H1 (cell line): ENCODE data around the gene TYW5. TPM values are rescaled to one million over a fixed set of nuclear protein-coding genes. Genes with fewer than 3 reads are reported as not detected.

Experiments used
- CTCF ChIA-PET: fragments of 300-600 bp; sonication (Branson Sonifier 250); formaldehyde crosslinking; loops from one replicate; lab custom pipeline; 2021; ENCODE audit not compliant: partially characterized antibody; lab: Charles Lee
- POLR2A ChIA-PET: fragments of 300-600 bp; sonication (Branson Sonifier 250); formaldehyde crosslinking; loops from one replicate; lab custom pipeline; 2021; ENCODE audit warnings: inconsistent platforms; ENCODE audit not compliant: partially characterized antibody; lab: Charles Lee
- DNase-seq, 2 experiments: peaks; one replicate each; pipeline versions ENCODE4 v3.0.0 to v3.0.0-alpha.2; 2010 to 2022; ENCODE audit warnings: low spot score in 2 of 2, low read depth in 1 of 2, mixed read lengths in 1 of 2
- FAIRE-seq: peaks from 2 replicates; lab custom pipeline; 2011; peaks lifted over from hg19 to GRCh38; lab: Jason Lieb, UNC
- H2AFZ ChIP-seq: 2 replicates; pipeline ENCODE4 v1.8.1; 2012; ENCODE audit warnings: low read length, inconsistent platforms
- H2AK5ac ChIP-seq: 2 replicates; pipeline ENCODE4 v1.6.1; 2013; ENCODE audit warnings: low read depth, low read length
- H2BK120ac ChIP-seq: replicated peaks from 2 replicates; pipeline ENCODE3; 2013; ENCODE audit warnings: low read depth, low read length, inconsistent platforms
- H2BK12ac ChIP-seq: 2 replicates; pipeline ENCODE4 v1.6.1; 2013; ENCODE audit warnings: low read depth, low read length
- H2BK15ac ChIP-seq: 2 replicates; pipeline ENCODE4 v1.6.1; 2013; ENCODE audit warnings: low read length
- H2BK20ac ChIP-seq: 2 replicates; pipeline ENCODE4 v1.6.1; 2013; ENCODE audit warnings: low read length
- H2BK5ac ChIP-seq: 2 replicates; pipeline ENCODE4 v1.6.1; 2013; ENCODE audit warnings: low read depth, low read length
- H3K14ac ChIP-seq: 2 replicates; pipeline ENCODE4 v1.6.1; 2013; ENCODE audit warnings: inconsistent platforms; ENCODE audit not compliant: insufficient read length
- H3K18ac ChIP-seq: 2 replicates; pipeline ENCODE4 v1.6.1; 2013; ENCODE audit warnings: low read length; ENCODE audit errors: extremely low read depth
- H3K23ac ChIP-seq: 2 replicates; pipeline ENCODE4 v1.6.1; 2013; ENCODE audit warnings: inconsistent platforms; ENCODE audit not compliant: insufficient read length
- H3K23me2 ChIP-seq: 2 replicates; pipeline ENCODE4 v1.6.1; 2013; ENCODE audit warnings: low read depth, low read length
- H3K27ac ChIP-seq: 2 replicates; pipeline ENCODE4 v1.6.1; 2011; ENCODE audit warnings: low read depth, low read length, inconsistent platforms
- H3K27me3 ChIP-seq, 4 experiments: replicated peaks in 1 of 4; 1 replicate in 1 of 4; 2 replicates in 3 of 4; pipeline versions ENCODE4 v1.6.1 to v1.8.1; 2011 to 2013; ENCODE audit warnings: low read length in 3 of 4, mild to moderate bottlenecking in 3 of 4, inconsistent platforms in 2 of 4, mixed read lengths in 2 of 4, moderate library complexity in 1 of 4; ENCODE audit not compliant: control insufficient read depth in 3 of 4, insufficient read depth in 3 of 4; ENCODE audit errors: extremely low read depth in 1 of 4
- H3K36me3 ChIP-seq, 4 experiments: 2 replicates each; pipeline versions ENCODE4 v1.6.1 to v1.8.1; 2011 to 2013; ENCODE audit warnings: mild to moderate bottlenecking in 4 of 4, low read length in 3 of 4, moderate library complexity in 2 of 4, control low read depth in 1 of 4, inconsistent platforms in 1 of 4; ENCODE audit not compliant: insufficient read depth in 4 of 4, control insufficient read depth in 2 of 4
- H3K4ac ChIP-seq: replicated peaks from 2 replicates; pipeline ENCODE3; 2013; ENCODE audit warnings: low read length, low read depth, mixed read lengths, inconsistent platforms; ENCODE audit not compliant: insufficient read length
- H3K4me1 ChIP-seq, 4 experiments: replicated peaks in 1 of 4; 1 replicate in 1 of 4; 2 replicates in 3 of 4; pipeline versions ENCODE4 v1.6.1 to v1.8.1; 2011 to 2013; ENCODE audit warnings: low read length in 3 of 4, inconsistent platforms in 2 of 4, mixed read lengths in 1 of 4; ENCODE audit not compliant: insufficient read depth in 4 of 4, control insufficient read depth in 3 of 4
- H3K4me2 ChIP-seq, 2 experiments: 2 replicates each; pipeline versions ENCODE4 v1.6.1 to v1.8.1; 2011 to 2013; ENCODE audit warnings: low read depth in 2 of 2, low read length in 2 of 2, control low read depth in 1 of 2, inconsistent platforms in 1 of 2, mild to moderate bottlenecking in 1 of 2; ENCODE audit not compliant: insufficient read depth in 1 of 2
- H3K4me3 ChIP-seq, 4 experiments: fragments of 200-600, 300-600 bp in 1 of 4; sonication (generic), shearing (Covaris generic), sonication (Bioruptor Twin) in 1 of 4; 2 replicates each; pipeline versions ENCODE4 v1.5.1 to v1.8.1; 2011 to 2016; ENCODE audit warnings: low read length in 4 of 4, low read depth in 3 of 4, control low read depth in 2 of 4, inconsistent platforms in 2 of 4, mild to moderate bottlenecking in 2 of 4, mixed read lengths in 1 of 4, moderate library complexity in 1 of 4; ENCODE audit not compliant: insufficient read depth in 2 of 4; ENCODE audit errors: extremely low read depth in 1 of 4
- H3K56ac ChIP-seq: replicated peaks from 2 replicates; pipeline ENCODE3; 2013; ENCODE audit warnings: low read depth, mild to moderate bottlenecking, mixed read lengths, low read length, inconsistent platforms; ENCODE audit not compliant: insufficient read length
- H3K79me1 ChIP-seq: 2 replicates; pipeline ENCODE4 v1.6.1; 2013; ENCODE audit warnings: low read depth, low read length, control low read depth
- H3K79me2 ChIP-seq, 2 experiments: 2 replicates each; pipeline versions ENCODE4 v1.6.1 to v1.8.1; 2012 to 2013; ENCODE audit warnings: low read length in 2 of 2, mild to moderate bottlenecking in 2 of 2, inconsistent platforms in 1 of 2; ENCODE audit not compliant: insufficient read depth in 2 of 2, control insufficient read depth in 1 of 2
- H3K9ac ChIP-seq, 4 experiments: replicated peaks in 1 of 4; 1 replicate in 1 of 4; 2 replicates in 3 of 4; pipeline versions ENCODE4 v1.6.1 to v1.8.1; 2011 to 2013; ENCODE audit warnings: low read depth in 3 of 4, low read length in 3 of 4, control low read depth in 2 of 4, mild to moderate bottlenecking in 2 of 4, moderate library complexity in 2 of 4, inconsistent platforms in 1 of 4; ENCODE audit errors: extremely low read depth in 1 of 4
- H3K9me3 ChIP-seq, 2 experiments: 2 replicates each; pipeline versions ENCODE4 v1.6.1 to v1.8.1; 2012 to 2013; ENCODE audit warnings: mild to moderate bottlenecking in 2 of 2, moderate library complexity in 2 of 2, control low read depth in 1 of 2, inconsistent platforms in 1 of 2, low read depth in 1 of 2, low read length in 1 of 2, mixed read lengths in 1 of 2; ENCODE audit not compliant: insufficient read depth in 2 of 2
- H4K20me1 ChIP-seq, 2 experiments: replicated peaks in 1 of 2; 2 replicates each; pipeline versions ENCODE3 to v1.8.1; 2011 to 2013; ENCODE audit warnings: inconsistent platforms in 2 of 2, low read length in 2 of 2, mild to moderate bottlenecking in 1 of 2; ENCODE audit not compliant: insufficient read depth in 2 of 2, control insufficient read depth in 1 of 2
- H4K5ac ChIP-seq: 2 replicates; pipeline ENCODE4 v1.6.1; 2013; ENCODE audit warnings: low read length, low read depth, mixed read lengths, inconsistent platforms; ENCODE audit not compliant: insufficient read length
- H4K8ac ChIP-seq: 2 replicates; pipeline ENCODE4 v1.8.0; 2013; ENCODE audit warnings: mild to moderate bottlenecking, moderate library complexity, low read length, inconsistent platforms; ENCODE audit not compliant: insufficient read depth; ENCODE audit errors: extremely low read depth
- H4K91ac ChIP-seq: replicated peaks from 2 replicates; pipeline ENCODE3; 2013; ENCODE audit warnings: low read length, mixed read lengths, inconsistent platforms; ENCODE audit not compliant: insufficient read length
- BCL11A ChIP-seq, 2 experiments: IDR thresholded peaks; one replicate each; pipeline ENCODE4 v1.6.1; 2011; ENCODE audit warnings: low read depth in 2 of 2, low read length in 2 of 2, mild to moderate bottlenecking in 2 of 2
- BRCA1 ChIP-seq: IDR thresholded peaks from 2 replicates; pipeline ENCODE4 v1.6.1; 2012; ENCODE audit warnings: low read depth, low read length, improper control_type of control experiment
- CEBPB ChIP-seq: IDR thresholded peaks from 2 replicates; pipeline ENCODE4 v1.6.1; 2012; ENCODE audit warnings: low read depth, low read length
- CHD1 ChIP-seq: IDR thresholded peaks from 2 replicates; pipeline ENCODE4 v1.6.1; 2012; ENCODE audit warnings: low read depth, low read length, improper control_type of control experiment
- EZH2 ChIP-seq: fragments of 200-600 bp; sonication (generic); IDR thresholded peaks from 2 replicates; pipeline ENCODE4 v1.7.1; 2012; ENCODE audit warnings: low read depth, mild to moderate bottlenecking, moderate library complexity, low read length, inconsistent platforms; ENCODE audit not compliant: severe bottlenecking
- GABPA ChIP-seq: IDR thresholded peaks from 2 replicates; pipeline ENCODE4 v1.6.1; 2011; ENCODE audit warnings: mild to moderate bottlenecking, low read length, moderate library complexity, borderline replicate concordance; ENCODE audit not compliant: insufficient read depth
- JUN ChIP-seq: IDR thresholded peaks from 2 replicates; pipeline ENCODE4 v1.6.1; 2011; ENCODE audit warnings: low read depth, mild to moderate bottlenecking, improper control_type of control experiment, low read length
- NANOG ChIP-seq: IDR thresholded peaks from 2 replicates; pipeline ENCODE4 v1.6.1; 2011; ENCODE audit warnings: low read length, low read depth, mild to moderate bottlenecking, inconsistent platforms; ENCODE audit not compliant: insufficient read depth, poor library complexity, severe bottlenecking
- POLR2A ChIP-seq, 2 experiments: IDR thresholded peaks; 1 replicate in 1 of 2; 2 replicates in 1 of 2; pipeline ENCODE4 v1.6.1; 2011; ENCODE audit warnings: low read depth in 2 of 2, low read length in 2 of 2, mild to moderate bottlenecking in 2 of 2; ENCODE audit errors: control extremely low read depth in 1 of 2
- POU5F1 ChIP-seq: IDR thresholded peaks from 2 replicates; pipeline ENCODE4 v1.6.1; 2011; ENCODE audit warnings: low read depth, mild to moderate bottlenecking, low read length, moderate library complexity
- RFX5 ChIP-seq: IDR thresholded peaks from 2 replicates; pipeline ENCODE4 v1.6.1; 2011; ENCODE audit warnings: low read depth, low read length, improper control_type of control experiment, borderline replicate concordance
- RXRA ChIP-seq: IDR thresholded peaks from 2 replicates; pipeline ENCODE4 v1.6.1; 2011; ENCODE audit warnings: low read depth, mild to moderate bottlenecking, low read length, moderate library complexity; ENCODE audit not compliant: insufficient read depth
- SAP30 ChIP-seq: fragments of 300-600 bp; sonication (generic); IDR thresholded peaks from 2 replicates; pipeline ENCODE4 v1.7.1; 2012; ENCODE audit warnings: low read length, moderate library complexity, mild to moderate bottlenecking, inconsistent platforms; ENCODE audit not compliant: insufficient read depth, insufficient replicate concordance
- SRF ChIP-seq: IDR thresholded peaks from 2 replicates; pipeline ENCODE4 v1.6.1; 2011; ENCODE audit warnings: mild to moderate bottlenecking, low read depth, low read length, moderate library complexity
- TBP ChIP-seq: IDR thresholded peaks from 2 replicates; pipeline ENCODE4 v1.6.1; 2011; ENCODE audit warnings: low read depth, low read length, improper control_type of control experiment
- WGBS, 2 experiments: shearing (Covaris generic) in 1 of 2; methylation state at CpG; one replicate each; pipeline versions ENCODE4 v1.1.6 to v1.1.7; 2013 to 2015; ENCODE audit warnings: low lambda C conversion rate in 2 of 2, mixed read lengths in 2 of 2, inconsistent platforms in 1 of 2, low coverage in 1 of 2, missing lambda C conversion rate in 1 of 2; ENCODE audit not compliant: insufficient replicate concordance in 2 of 2, insufficient coverage in 1 of 2, insufficient read length in 1 of 2; ENCODE audit errors: extremely low coverage in 1 of 2, missing lambda C conversion rate in 1 of 2; 5-methylcytosine and 5-hydroxymethylcytosine counted together
- polyA plus RNA-seq, 7 experiments: library from polyadenylated mRNA; depleted of rRNA in 3 of 7; stranded (reverse) in 5 of 7; unstranded in 2 of 7; fragments of >200 nt in 5 of 7; fragments of 200-250 nt in 2 of 7; gene quantifications; 1 replicate in 5 of 7; 2 replicates in 1 of 7; 4 replicates in 1 of 7; pipeline versions ENCODE4 v1.2.1 to v1.2.3, GENCODE V29; 2011 to 2013; ENCODE audit warnings: missing spikeins in 2 of 7, mixed read lengths in 2 of 7
- total RNA-seq: library from RNA; stranded (reverse); fragmentation: NEBNext Ultra II Directional; extraction: Animal tissue kit (Norgen Biotek cat#: 25700); gene quantifications from 2 replicates; pipeline ENCODE4 v1.2.1, GENCODE V29; 2021

TYW5 gene
- total and polyA plus RNA-seq, 2 of the 8 experiments (the other 6 are each of a cell fraction or from before 2014, with no cell fraction given): 5.4 to 11.3 TPM

- Histone ChIP-seq H2AK5ac (no peak overlapping the region), H2BK20ac (no peak overlapping the region), H3K79me1 (peaks cover 7% of the 10 kb centered on the region), H3K56ac (no peak overlapping the region), H3K23ac (no peak overlapping the region), H2BK5ac (no peak overlapping the region), H3K9me3 (peaks cover 15 to 16% of the 10 kb centered on the region in 2 experiments), H4K20me1 (peaks cover 3 to 6% of the 10 kb centered on the region in 2 experiments), H4K91ac (no peak overlapping the region), H3K79me2 (peaks cover 46 to 91% of the 10 kb centered on the region in 2 experiments), H3K18ac (no peak overlapping the region), H2BK120ac (no peak overlapping the region), H4K8ac (no peak overlapping the region), H3K4me3 (no peak overlapping the region), H2BK12ac (no peak overlapping the region), H3K36me3 (peaks cover 6 to 59% (median 23%) of the 10 kb centered on the region in 4 experiments), H3K4me1 (no peaks in the 10 kb centered on the region; a peak in 1 of 7 replicates), H3K4me2 (no peak overlapping the region), H3K27ac (no peak overlapping the region), H4K5ac (no peak overlapping the region), H2BK15ac (no peak overlapping the region), H3K9ac (no peak overlapping the region), H3K14ac (no peak overlapping the region), H3K4ac (no peak overlapping the region), H2AFZ (no peak overlapping the region), H3K23me2 (no peaks in the 10 kb centered on the region), H3K27me3 (no peaks in the 10 kb centered on the region)
- no peak for FAIRE-seq
- POLR2A ChIA-PET: interaction anchor here (0.6 kb wide), 1 partner anchor 9 kb away, joined by 3 read pairs; no protein-coding TSS in a partner anchor
- CTCF ChIA-PET: no interaction called here
- TF ChIP-seq BRCA1: no peak
- no peak for TF ChIP-seq JUN
- no peak for TF ChIP-seq GABPA
- TF ChIP-seq POLR2A (IDR thresholded peaks at IDR 0.05; ENCODE audit: control extremely low read depth in 1 of 2, low read depth in 2 of 2, low read length in 2 of 2): no peak
- no peak for TF ChIP-seq EZH2
- TF ChIP-seq TBP: no peak
- TF ChIP-seq SRF: no peak
- TF ChIP-seq RFX5: no peak
- TF ChIP-seq CEBPB: no peak
- no peak for TF ChIP-seq NANOG
- TF ChIP-seq RXRA: no peak
- no peak for TF ChIP-seq BCL11A (IDR thresholded peaks at IDR 0.05; ENCODE audit: low read depth in 2 of 2, low read length in 2 of 2)
- TF ChIP-seq POU5F1: no peak
- no peak for TF ChIP-seq CHD1
- no peak for TF ChIP-seq SAP30
- no peak for DNase-seq
- 81% methylated on average over 4 of the region's 4 CpGs; no CpG with 5 or more reads in 1 of the 2 experiments for WGBS, 2 experiments
Measured at GRCh38 chr2:199916980-199917379, 38.3 kb downstream of the TYW5 start.
